ENCODE data around the gene ZNF32.

GRCh38 chr10:43676331-43676730, 27.6 kb upstream of the ZNF32 start:
- no peak for TF ChIP-seq CTCF (IDR thresholded peaks at IDR 0.05)
- TF ChIP-seq POLR2AphosphoS5 (IDR thresholded peaks at IDR 0.05) = no peak
